HG02798 (cell line): Measurements from ENCODE around the gene KNDC1.

Experiments used
- ATAC-seq: cut with Tn5 transposase; IDR thresholded peaks from one replicate; pipeline ENCODE4 v1.9.1; 2021; ENCODE audit warnings: mild to moderate bottlenecking; ENCODE audit not compliant: unreplicated experiment, poor library complexity

The KNDC1 gene

DNA sequence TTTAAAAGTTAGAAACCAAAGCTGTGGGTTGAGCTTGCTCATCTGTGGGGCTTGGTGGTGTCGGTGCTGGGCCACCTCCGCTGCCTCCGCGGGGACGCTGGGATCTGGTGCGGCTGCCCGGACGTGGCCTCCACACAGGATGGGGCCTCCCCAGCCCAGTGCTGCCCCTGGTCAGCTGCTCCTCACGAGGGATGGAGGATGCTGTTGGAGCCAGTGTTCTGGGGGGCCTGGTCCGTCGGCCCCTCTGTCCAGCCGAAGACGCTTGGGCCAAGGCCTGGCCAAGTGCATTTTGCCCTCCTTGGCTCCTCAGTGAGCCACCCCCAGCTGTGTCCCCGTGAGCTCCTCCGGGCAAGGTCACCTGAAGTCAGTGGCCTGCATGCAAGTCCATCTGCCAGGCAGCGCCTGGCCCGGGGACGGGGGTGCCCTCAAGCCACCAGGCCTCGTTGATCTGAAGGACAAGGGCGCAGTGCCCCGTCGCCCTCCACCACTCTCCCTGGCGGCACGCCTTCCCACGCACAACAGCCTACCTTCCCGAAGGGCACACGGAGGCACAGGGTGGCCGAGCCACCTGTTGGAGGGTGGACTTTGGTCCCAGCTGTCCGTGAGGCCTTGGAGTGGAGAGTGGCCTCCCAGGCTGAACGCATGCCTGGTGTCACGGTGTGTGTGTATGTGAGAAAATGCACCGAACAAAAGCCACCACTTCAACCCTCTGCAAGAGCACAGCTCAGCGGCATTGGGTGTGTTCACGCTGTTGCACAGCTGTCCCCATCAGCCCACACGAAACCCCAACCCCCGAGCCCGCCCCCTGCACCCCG lies 27.3 kb downstream of the KNDC1 start:
- no peak for ATAC-seq

DNA sequence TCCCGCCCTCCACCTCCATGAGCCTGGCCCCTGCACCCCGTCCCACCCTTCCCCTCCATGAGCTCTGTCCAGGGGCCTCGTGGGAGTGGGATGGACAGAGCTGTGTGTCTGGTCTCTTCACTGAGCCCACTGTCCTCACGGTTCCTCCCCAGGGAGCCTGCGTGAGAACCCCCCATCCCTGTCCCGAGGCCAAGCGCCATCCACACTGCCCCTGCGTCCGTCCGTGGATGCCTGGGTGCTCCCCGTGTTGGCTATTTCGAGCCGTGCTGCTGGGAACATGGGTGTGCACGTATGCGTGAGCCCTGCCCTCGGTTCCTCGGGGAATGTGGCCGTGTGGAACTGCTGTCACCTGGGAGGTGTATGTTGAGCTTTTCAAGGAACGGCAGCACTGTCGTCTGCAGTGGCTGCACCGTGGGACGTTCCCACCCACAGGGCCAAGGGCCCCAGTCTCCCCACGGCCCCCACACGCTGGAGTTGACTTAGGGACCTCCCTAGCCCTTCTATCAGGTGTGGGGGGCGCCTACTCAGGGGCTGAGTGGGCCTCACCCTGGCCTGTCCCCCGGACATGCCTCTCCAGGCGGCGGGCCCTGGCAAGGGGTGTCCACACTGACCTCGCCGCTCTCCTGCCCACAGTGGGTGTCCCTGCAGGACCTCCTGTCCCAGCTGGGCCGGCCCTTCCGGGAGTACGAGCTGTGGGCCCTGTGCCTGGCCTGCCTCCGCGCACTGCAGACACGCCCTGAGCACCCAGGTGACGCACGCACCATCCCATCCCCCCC lies 28.1 kb downstream of the KNDC1 start:
- ATAC-seq, result no peak

DNA sequence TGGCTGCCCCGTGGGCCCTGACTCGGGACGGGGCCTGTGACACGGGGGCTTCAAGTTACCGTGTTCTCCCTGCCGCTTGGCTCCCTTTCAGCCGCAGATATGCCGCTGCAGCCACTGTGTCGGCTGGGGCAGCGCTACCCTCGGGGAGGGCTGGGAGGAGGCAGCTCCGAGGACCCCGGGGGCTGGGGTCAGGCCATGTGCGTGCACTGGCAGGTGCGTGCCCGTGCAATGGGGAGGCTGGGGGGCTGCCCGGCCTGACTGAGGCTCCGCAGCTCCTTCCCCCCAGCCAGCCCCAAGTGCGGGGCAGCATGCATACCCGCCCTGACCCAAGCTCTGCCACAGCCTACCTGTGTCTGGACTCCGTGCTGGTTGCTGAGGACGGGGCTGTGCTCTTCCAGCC lies 29.2 kb downstream of the KNDC1 start:
- no peak for ATAC-seq

DNA sequence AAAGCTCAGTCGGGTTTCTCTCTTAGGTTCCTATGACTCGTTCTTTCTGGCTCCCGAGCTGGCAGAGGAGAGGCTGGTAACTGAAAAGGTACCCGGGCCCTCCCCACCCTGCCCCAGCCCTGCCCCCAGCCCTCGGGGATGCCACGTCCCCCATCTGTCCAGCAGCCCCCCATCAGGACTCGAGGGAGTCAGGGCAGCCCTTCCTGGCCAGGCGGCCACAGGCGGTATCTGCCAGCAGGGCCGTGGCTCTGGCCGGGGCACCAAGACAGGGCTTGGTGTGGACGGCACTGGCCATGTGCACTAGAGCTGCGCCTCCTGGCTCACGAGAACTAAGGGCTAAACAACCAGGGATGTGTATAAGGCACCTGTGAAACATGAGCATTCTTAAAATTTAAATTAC lies 29.7 kb downstream of the KNDC1 start:
- no peak for ATAC-seq

DNA sequence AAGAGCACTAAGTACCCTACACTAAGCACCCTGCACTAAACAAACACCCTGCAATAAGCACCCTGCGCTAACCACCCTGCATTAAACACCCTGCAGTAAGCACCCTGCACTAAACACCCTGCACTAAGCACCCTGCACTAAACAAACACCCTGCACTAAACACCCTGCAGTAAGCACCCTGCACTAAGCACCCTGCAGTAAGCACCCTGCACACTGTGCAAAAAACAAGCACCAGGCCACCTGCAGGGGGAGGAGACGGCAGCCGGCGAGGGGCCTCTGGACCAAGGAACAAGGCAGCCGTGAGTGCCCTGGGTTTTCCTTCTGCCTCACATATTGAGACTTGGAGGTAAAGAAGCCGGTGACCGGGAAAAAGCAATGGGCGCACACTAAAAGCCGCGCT lies 30.2 kb downstream of the KNDC1 start:
- ATAC-seq, result no peak

DNA sequence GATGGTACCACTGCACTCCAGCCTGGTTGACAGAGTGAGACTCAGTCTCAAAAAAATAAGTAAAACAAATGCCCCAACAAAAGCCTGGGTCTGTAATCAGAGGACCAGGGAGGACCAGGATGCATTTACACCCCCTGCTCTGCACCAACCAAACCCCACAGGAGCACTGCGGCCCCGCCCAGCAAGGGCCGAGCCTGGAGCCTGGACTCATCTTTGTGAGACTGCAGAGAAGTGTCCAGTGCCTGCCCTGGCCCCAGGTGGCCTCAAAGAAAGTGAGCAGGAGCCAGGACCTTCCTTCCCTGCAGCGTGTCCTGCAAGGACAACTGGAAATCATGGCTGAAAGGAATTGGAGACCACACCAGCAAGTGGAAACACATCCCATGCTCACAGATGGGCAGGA lies 31.6 kb downstream of the KNDC1 start:
- no peak for ATAC-seq

DNA sequence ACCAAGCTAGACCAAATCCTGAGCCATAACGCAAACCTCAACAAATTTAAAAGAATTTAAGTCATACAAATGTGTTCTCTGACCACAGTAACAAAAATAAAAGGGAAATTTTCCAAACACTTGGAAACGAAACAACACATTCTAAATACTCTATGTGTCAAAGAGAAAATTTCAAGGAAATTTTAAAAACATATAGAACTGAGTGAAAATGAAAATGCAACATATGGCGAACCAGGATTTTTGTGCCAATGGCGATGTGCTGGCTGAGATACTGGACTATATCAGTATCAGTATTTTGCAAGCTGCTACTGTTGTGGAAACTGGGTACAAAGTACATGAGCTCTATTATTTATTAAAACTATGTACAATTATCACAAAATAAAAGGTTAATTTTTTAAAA lies 34.1 kb downstream of the KNDC1 start:
- ATAC-seq, result no peak

DNA sequence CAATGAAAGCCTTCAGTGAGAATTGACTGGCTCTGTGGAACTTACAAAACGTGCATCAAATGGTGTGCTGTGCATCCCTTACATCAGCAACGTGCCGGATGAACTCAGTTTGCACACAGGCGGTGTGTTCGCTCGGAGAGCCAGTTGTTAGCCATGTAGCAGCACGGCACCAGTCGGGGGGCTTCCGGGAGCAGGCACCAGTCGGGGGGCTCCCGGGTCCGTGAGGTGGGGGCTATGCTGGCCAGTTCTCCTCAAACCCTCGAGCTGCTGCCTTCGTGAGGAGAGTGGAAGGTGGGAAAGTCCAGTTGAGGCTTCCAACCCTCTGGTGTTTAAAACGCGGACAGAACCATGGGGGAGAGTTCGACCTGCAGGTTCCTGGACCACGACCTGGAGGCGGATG lies 35.1 kb downstream of the KNDC1 start:
- ATAC-seq, result no peak

DNA sequence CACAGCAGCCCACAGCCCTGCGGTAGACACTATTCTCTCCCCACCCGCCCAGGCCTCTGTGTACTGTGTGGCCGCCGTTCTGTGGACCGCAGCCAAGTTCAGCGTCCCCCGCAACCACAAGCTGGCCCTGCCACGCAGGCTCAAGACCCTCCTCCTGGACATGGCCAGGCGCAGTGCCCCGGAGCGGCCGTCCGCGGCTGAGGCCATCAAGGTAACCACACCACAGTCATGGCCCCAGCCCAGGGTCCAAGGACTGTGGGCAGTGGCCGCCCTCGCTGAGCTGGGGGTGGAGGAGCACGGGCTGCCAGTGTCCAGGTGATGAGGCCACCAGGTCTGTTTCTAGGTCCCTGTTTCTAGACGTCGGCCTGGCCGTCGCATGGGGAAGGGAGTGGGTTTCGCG lies 35.6 kb downstream of the KNDC1 start:
- no peak for ATAC-seq

DNA sequence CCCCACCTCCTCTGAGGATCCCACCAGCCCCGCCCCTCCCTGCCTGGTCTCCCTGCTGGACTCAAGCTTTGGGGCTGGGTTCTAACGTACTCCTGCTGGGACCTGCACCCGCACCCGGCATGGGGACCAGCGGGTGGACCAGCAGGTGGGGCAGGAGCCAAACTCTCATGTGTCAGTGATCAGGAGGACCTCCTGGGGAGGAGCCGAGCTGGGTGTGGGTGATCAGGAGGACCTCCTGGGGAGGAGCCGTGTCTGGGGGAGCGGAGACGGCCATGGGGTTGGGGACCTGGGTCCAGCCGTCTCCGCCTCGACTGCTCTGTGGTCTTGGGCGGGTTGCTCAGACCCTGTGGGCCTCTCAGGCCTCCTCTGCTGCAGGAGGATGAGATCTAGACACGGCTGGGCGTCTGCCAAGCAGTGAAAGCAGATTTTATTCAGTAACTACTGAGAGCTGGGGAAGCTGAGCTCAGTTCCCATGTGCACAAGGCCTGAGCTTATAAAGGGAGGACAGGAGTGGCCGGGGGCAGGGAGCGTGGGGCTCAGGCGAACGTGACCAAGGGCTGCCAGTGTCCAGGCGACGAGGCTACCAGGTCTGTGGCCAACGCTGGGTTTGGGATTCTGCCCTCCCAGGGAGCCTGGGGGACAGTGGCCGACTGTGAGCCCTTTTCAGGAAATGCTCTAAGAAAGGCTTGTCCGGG lies 36.3 kb downstream of the KNDC1 start:
- no peak for ATAC-seq

DNA sequence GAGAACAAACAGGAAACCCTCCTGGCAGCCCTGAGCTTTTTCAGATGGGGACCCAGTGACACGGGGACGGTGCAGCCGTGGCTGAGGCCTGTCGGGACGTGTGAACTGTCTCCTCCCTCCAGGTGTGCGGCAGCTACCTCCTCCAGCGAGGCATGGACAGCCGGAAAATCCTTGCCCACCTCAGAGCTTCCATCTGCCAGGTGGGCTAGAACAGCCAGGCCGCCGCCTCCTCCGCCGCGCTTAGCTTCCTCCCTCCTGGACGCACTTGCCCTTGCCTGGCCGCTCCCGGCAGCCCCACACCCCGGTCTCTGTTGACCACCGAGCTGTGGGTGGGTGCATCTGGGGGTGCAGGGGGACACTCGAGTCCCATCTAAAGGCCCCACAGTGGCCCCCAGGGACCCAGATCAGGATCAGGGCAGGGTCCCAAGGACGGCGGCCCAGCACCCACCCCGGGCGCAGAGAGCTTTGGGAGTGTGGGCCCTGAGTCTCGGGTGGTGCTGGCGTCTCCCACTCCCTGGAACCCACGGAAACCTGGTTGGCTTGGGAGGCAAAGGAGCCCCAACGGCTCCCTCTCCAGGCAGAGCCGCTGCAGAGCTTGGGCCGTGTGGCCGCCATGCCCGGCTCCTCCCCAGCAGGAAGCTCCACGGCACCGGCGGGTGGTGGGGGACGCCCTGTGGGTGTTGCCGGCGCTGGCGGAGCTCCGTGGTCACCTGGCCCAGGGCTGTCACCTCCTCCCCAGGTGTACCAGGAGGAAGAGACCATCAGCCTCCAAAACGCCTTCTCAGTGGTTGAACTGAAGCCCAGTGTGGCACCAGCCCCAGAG lies 37.1 kb downstream of the KNDC1 start:
- no peak for ATAC-seq

DNA sequence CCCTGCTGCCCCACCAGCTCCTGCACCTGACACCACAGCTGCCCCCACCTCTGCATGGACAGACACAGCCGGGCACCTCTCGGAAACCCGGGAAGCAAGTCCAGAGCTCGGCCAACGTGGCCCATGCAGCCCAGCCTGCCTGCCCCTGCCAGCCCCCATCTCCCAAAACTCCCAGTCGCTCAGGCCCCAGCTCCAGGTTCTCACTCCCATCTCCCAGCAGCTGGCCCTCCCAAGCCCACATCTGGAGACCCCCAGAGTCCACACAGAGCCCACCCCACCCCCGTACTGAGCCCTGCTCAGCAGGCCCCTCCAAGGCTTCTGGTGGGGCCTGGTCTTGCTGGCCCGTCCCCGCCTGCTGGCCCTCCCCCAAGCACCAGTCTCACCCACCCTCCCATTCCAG lies 37.8 kb downstream of the KNDC1 start:
- ATAC-seq, result no peak

DNA sequence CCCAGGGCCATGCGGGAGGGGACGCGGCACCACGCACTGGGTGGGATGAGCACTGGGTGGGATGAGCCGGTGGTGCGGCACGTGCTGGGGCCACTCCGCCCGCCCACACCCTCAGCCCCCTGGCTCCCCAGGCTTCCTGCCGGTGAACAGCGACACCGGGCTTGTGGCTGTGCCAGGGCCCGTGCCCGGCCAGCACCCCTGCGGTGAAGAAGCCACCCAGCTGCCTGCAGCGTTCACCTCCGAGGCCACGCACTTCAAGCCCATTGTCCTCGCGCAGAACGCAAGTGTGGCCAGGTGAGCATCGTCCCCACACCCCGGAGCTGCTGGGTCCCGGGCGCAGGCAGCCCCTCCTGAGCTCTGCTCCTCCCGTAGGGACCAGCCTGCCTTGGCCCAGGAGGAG lies 38.2 kb downstream of the KNDC1 start:
- no peak for ATAC-seq

DNA sequence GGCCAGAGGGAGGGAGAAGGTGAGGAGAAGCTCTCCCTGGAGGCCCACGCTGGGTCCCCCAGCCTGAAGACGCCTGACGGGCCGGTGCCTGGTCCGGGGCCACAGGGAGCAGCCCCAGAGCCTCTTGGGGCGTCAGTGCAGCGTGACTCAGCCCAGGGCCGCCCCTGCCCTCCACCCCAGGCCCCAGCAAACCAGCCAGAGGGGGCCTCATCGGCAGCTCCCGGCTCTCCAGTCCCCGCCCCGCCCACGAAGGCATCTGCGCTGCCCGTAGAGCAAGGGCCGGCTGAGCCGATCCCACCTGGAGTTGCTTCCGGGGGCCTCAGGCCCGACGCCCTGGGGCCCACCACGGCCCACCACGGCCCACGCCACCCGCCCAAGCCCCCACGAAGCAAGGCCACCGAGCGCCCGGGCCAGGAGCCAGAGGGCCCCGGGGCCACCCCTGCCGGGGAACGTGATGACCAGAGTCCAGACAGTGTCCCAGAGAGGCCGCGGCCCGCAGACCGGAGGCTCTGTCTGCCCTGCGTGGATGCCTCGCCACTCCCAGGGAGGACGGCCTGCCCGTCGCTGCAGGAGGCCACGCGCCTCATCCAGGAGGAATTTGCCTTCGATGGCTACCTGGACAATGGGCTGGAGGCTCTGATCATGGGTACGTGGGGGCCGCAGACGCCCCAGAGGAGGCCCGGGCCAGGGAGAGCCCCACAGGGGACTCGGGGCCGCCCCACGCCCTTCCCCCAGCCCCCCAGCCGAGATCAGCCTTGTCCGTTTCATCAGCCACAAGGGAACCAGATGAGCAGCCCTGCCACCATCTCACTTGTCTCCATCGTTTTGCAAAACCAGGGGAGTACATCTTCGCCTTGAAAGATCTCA lies 38.8 kb downstream of the KNDC1 start:
- no peak for ATAC-seq

DNA sequence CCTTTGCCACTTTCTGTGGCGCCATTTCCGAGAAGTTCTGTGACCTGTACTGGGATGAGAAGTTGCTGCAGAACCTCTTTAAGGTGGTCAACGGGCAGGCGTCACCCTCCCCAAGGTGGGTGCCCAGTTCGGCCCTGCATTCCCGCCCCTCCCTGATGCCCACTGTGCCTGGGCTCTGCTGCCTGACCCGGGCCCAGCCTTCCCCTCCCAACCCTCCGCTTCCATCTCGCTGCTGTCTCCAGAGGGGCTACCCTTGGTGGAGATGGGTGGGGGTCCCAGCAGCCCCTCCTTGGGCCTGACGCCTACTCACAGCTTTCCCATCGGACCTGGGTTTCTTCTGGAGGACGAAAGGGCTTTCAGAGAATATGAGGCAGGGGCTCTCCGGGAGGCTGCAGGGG lies 39.5 kb downstream of the KNDC1 start:
- ATAC-seq, result no peak

DNA sequence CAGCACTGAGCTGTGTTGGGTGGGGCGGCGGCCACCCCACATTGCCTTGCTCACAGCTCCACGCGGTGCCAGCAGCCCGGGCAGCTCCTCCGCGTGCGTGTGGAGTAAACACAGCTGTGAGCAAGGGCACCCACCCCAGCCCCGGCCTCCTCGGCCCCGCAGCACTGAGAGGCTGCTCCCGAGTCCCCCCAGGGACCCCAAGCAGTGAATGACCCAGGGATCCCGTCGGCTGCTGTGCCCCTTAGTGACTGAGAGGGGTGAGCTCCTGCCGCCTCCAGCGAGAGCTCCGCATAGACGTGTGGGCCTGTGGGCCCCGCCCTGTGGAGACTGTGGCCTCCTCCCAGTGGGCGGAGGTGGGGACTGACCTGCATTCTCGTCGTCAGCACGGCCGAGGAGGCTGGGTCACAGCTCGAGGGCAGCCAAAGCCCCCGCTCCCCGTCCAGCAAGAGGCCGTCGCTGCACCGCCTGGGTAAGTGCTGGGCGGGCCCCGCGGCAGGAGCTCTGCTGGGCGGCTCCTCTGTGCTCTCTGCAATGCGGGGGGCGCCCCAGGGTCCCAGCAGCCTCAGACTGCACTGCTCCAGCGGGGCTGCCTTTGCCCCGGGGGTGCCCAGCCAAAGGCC lies 40.1 kb downstream of the KNDC1 start:
- no peak for ATAC-seq

DNA sequence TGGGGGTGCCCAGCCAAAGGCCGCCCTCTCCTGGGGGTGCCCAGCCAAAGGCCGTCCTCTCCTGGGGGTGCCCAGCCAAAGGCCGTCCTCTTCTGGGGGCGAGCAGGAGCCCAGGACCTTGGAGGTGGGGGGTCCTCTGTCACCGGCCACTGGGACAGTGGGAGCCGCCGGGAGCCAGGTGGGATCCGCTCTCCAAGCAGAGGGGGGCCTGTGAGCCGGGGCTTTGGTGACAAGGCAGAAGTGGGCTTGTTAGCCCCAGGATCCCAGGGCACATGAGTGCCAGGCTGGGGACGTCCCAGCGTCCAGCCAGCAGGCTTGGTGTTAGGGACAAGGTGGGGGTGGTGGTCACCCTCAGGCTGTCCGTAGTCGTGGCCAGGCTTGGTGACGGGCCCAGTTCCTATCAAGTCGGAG lies 40.6 kb downstream of the KNDC1 start:
- ATAC-seq, result no peak

DNA sequence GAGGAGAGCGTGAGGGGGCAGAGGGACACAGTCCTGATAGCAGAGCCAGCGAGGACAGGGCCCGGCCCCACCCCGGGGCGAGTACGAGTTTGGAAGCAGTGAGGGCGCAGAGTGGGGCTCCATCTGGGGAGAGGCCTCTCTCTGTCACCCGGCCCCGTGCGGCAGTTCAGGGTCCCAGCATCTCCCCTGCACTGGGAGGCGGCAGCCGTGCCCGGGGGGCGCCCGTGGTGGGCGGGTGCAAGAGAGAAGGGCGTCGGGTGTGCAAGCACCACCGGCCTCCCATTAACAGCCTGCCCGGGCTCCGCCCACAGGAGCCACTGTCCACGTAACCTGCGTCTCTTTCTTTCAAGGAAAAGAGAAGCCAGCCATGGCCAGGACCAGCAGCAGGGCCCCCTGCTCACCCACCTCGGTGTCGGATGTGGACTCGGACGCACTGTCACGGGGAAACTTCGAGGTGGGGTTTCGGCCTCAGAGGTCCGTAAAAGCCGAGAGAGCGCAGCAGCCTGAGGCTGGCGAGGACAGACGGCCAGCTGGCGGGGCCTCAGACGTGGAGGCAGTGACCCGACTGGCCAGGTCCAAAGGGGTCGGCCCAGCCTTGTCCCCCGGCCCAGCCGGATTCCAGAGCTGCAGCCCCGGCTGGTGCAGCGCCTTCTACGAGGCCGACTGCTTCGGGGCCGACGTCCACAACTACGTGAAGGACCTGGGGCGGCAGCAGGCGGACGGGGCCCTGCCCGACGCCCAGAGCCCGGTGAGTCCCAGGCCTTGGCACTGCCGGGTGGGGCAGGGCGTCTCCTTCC lies 41.3 kb downstream of the KNDC1 start:
- no peak for ATAC-seq
